A549 (cell line): ENCODE data around the gene FCRL1. TPM values are rescaled to one million over a fixed set of nuclear protein-coding genes. Genes with fewer than 3 reads are reported as not detected.

Experiments
- ATAC-seq, 2 experiments: fragments of 200-7000 bp in 1 of 2; fragments of >200 bp in 1 of 2; cut with Nextera tagmentation in 1 of 2; cut with Tn5 transposase in 1 of 2; 3 replicates each; pipeline versions ENCODE4 v1.8.0 to v1.9.1; 2018 to 2020; ENCODE audit warnings: mild to moderate bottlenecking in 1 of 2, moderate library complexity in 1 of 2
- CTCF ChIA-PET: fragments of 300-600 bp; sonication (Branson Sonifier 250); formaldehyde crosslinking; extraction: SDS; loops from one replicate; lab custom pipeline; 2021; ENCODE audit warnings: antibody characterized with exemption, inconsistent platforms; lab: Yijun Ruan, JAX
- POLR2A ChIA-PET: fragments of 350-600 bp; formaldehyde crosslinking; extraction: SDS; loops from one replicate; lab custom pipeline; 2021; ENCODE audit warnings: antibody characterized with exemption, inconsistent platforms; lab: Yijun Ruan, JAX
- DNase-seq, 2 experiments: peaks; one replicate each; pipeline versions ENCODE4 v3.0.0 to v3.0.0-alpha.2; 2011 to 2016; ENCODE audit warnings: low read depth in 1 of 2, low spot score in 1 of 2
- FAIRE-seq: peaks from 2 replicates; lab custom pipeline; 2011; peaks lifted over from hg19 to GRCh38; lab: Jason Lieb, UNC
- H3K27ac ChIP-seq, 2 experiments: fragments of >200 bp; sonication (Bioruptor Twin); formaldehyde crosslinking; 3 replicates each; pipeline ENCODE4 v1.5.1; 2016 to 2017
- H3K4me1 ChIP-seq: fragments of >200 bp; sonication (Bioruptor Twin); formaldehyde crosslinking; 3 replicates; pipeline ENCODE4 v1.6.1; 2016
- H3K4me2 ChIP-seq: fragments of >200 bp; sonication (Bioruptor Twin); formaldehyde crosslinking; 3 replicates; pipeline ENCODE4 v1.6.1; 2016
- H3K4me3 ChIP-seq: fragments of >200 bp; sonication (Bioruptor Twin); formaldehyde crosslinking; 3 replicates; pipeline ENCODE4 v1.5.1; 2016
- H3K9me3 ChIP-seq: fragments of >200 bp; sonication (Bioruptor Twin); formaldehyde crosslinking; 3 replicates; pipeline ENCODE4 v1.6.1; 2016
- CEBPB ChIP-seq, 2 experiments: fragments of >200 bp in 1 of 2; sonication (Bioruptor Twin) in 1 of 2; formaldehyde crosslinking in 1 of 2; IDR thresholded peaks; 2 replicates each; pipeline ENCODE4 v1.6.1; 2012 to 2016
- CHD2 ChIP-seq: fragments of 150-350 bp; IDR thresholded peaks from 2 replicates; pipeline ENCODE4 v1.6.1; 2014; ENCODE audit warnings: low read length; ENCODE audit not compliant: partially characterized antibody
- EHF ChIP-seq: fragments of 250-450 bp; sonication (Bioruptor Pico); IDR thresholded peaks from 2 replicates; pipeline ENCODE4 v1.5.0; 2020; ENCODE audit warnings: mild to moderate bottlenecking
- EHMT2 ChIP-seq: fragments of 200-600 bp; sonication (generic); IDR thresholded peaks from 2 replicates; pipeline ENCODE4 v1.6.1; 2016; ENCODE audit warnings: antibody characterized with exemption, low read depth, mild to moderate bottlenecking, moderate library complexity
- ESRRA ChIP-seq: fragments of 150-350 bp; IDR thresholded peaks from 2 replicates; pipeline ENCODE4 v1.6.1; 2014; ENCODE audit warnings: mild to moderate bottlenecking, low read length, borderline replicate concordance
- HDAC2 ChIP-seq: fragments of 200-600 bp; sonication (generic); IDR thresholded peaks from 2 replicates; pipeline ENCODE4 v1.6.1; 2016
- HOXB13 ChIP-seq: fragments of 250-450 bp; sonication (Bioruptor Pico); IDR thresholded peaks from 2 replicates; pipeline ENCODE4 v1.5.0; 2020; ENCODE audit warnings: low read depth, mild to moderate bottlenecking, moderate library complexity
- JUN ChIP-seq, 2 experiments: fragments of >200 bp; sonication (Bioruptor Twin); formaldehyde crosslinking; IDR thresholded peaks; 2 replicates in 1 of 2; 3 replicates in 1 of 2; pipeline ENCODE4 v1.6.1; 2016 to 2017
- KDM5A ChIP-seq: fragments of 200-600 bp; sonication (generic); IDR thresholded peaks from 2 replicates; pipeline ENCODE4 v1.6.1; 2016; ENCODE audit warnings: antibody characterized with exemption, mild to moderate bottlenecking
- MAFK ChIP-seq: fragments of 450-650 bp; IDR thresholded peaks from 2 replicates; pipeline ENCODE4 v1.6.1; 2014; ENCODE audit not compliant: partially characterized antibody
- NFE2L2 ChIP-seq: fragments of 150-350 bp; conservative IDR thresholded peaks from 2 replicates; pipeline ENCODE4 v1.6.1; 2014; ENCODE audit warnings: low read length
- PHF8 ChIP-seq: fragments of 200-600 bp; sonication (generic); IDR thresholded peaks from 2 replicates; pipeline ENCODE4 v1.6.1; 2016; ENCODE audit warnings: low read depth, mild to moderate bottlenecking, antibody characterized with exemption, moderate library complexity, borderline replicate concordance
- RARB ChIP-seq: fragments of 250-450 bp; sonication (Bioruptor Pico); IDR thresholded peaks from 2 replicates; pipeline ENCODE4 v1.8.0; 2021; ENCODE audit warnings: mild to moderate bottlenecking, moderate library complexity
- RCOR1 ChIP-seq: fragments of 150-350 bp; IDR thresholded peaks from 2 replicates; pipeline ENCODE4 v1.6.1; 2014; ENCODE audit warnings: antibody characterized with exemption, low read length, low read depth
- RFX5 ChIP-seq: fragments of 450-650 bp; IDR thresholded peaks from 2 replicates; pipeline ENCODE4 v1.7.1; 2014; ENCODE audit warnings: antibody characterized with exemption, mild to moderate bottlenecking, moderate library complexity
- RNF2 ChIP-seq: fragments of 200-600 bp; sonication (generic); IDR thresholded peaks from 2 replicates; pipeline ENCODE4 v1.6.1; 2016; ENCODE audit warnings: low read depth, mild to moderate bottlenecking, antibody characterized with exemption, moderate library complexity, borderline replicate concordance
- SREBF2 ChIP-seq: fragments of 450-650 bp; IDR thresholded peaks from 2 replicates; pipeline ENCODE4 v1.6.1; 2014; ENCODE audit warnings: mild to moderate bottlenecking, moderate library complexity
- TFCP2L1 ChIP-seq: fragments of 250-450 bp; sonication (Bioruptor Pico); IDR thresholded peaks from 2 replicates; pipeline ENCODE4 v1.5.0; 2021; ENCODE audit warnings: mild to moderate bottlenecking
- TP53 ChIP-seq: fragments of 250-450 bp; sonication (Bioruptor Pico); IDR thresholded peaks from 2 replicates; pipeline ENCODE4 v1.5.0; 2021; ENCODE audit warnings: mild to moderate bottlenecking, moderate library complexity
- ZFP36 ChIP-seq: fragments of 450-650 bp; IDR thresholded peaks from 2 replicates; pipeline ENCODE4 v1.6.1; 2014; ENCODE audit warnings: borderline replicate concordance; ENCODE audit not compliant: partially characterized antibody
- WGBS: methylation state at CpG from one replicate; pipeline ENCODE4 v1.1.6; 2017; ENCODE audit errors: missing lambda C conversion rate; 5-methylcytosine and 5-hydroxymethylcytosine counted together
- polyA plus RNA-seq, 4 experiments: library from polyadenylated mRNA; depleted of rRNA in 3 of 4; stranded (reverse); fragments of >200 nt; fragmentation: RNase III in 1 of 4; extraction: RNeasy Plus Mini Kit Qiagen cat#74134 plus additional on column Dnase treatment in 1 of 4; gene quantifications; 2 replicates in 3 of 4; 3 replicates in 1 of 4; pipeline ENCODE4 v1.2.3, GENCODE V29; 2011 to 2017
- TF ChIP-seq, protein P1 (sequence below): IDR thresholded peaks from 2 replicates; pipeline ENCODE4 v1.6.1; 2012; ENCODE audit warnings: low read depth, borderline replicate concordance
- TF ChIP-seq, protein P2 (sequence below): IDR thresholded peaks from 2 replicates; pipeline ENCODE4 v1.6.1; 2012
- TF ChIP-seq, protein P3 (sequence below): fragments of 250-450 bp; sonication (Bioruptor Pico); IDR thresholded peaks from 2 replicates; pipeline ENCODE4 v1.5.0; 2021; ENCODE audit warnings: mild to moderate bottlenecking, moderate library complexity, borderline replicate concordance
- TF ChIP-seq, protein P4 (sequence below): fragments of >200 bp; sonication (Bioruptor Twin); formaldehyde crosslinking; IDR thresholded peaks from 2 replicates; pipeline ENCODE4 v1.6.1; 2016
- TF ChIP-seq, protein P5 (sequence below): IDR thresholded peaks from 2 replicates; pipeline ENCODE4 v1.6.1; 2012

The FCRL1 gene
- polyA plus RNA-seq, 2 of the 4 experiments (the other 2 are of a cell fraction): not detected

DNA sequence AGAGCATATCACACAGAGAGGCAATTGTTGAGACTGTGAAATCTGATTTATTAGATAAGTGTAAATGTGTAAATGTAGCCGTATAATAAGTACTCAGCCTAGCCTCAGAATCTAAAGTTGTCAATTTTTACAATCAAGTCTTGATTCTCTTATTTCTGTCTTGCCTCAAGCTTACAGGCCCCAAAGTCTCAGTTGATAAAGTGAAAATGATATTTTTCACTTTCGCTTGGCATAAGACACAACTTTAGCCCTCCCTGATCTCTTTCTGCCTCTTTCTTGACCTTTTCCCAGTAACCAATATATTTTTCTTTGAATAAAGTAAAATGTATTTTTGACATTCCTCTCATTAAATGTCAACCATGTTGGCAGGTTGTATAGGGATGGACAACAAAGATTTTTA is 11.0 kb upstream of the FCRL1 start:
- no peak for FAIRE-seq
- ChIA-PET CTCF (no interaction called here), POLR2A (no interaction called here)
- Histone ChIP-seq H3K4me3 (no peak overlapping the region), H3K27ac (no peak overlapping the region), H3K4me1 (no peaks in the 10 kb centered on the region), H3K4me2 (no peak overlapping the region), H3K9me3 (no peaks in the 10 kb centered on the region)
- DNase-seq: no peak
- ATAC-seq: no peak
- WGBS: 19% methylated on average over 2 of the region's 2 CpGs
- TF ChIP-seq ZFP36 (no peak), HOXB13 (no peak), TFCP2L1 (no peak), CEBPB (IDR thresholded peaks at IDR 0.05) (no peak), RARB (no peak)
- TF ChIP-seq, protein P1, sequence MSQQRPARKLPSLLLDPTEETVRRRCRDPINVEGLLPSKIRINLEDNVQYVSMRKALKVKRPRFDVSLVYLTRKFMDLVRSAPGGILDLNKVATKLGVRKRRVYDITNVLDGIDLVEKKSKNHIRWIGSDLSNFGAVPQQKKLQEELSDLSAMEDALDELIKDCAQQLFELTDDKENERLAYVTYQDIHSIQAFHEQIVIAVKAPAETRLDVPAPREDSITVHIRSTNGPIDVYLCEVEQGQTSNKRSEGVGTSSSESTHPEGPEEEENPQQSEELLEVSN: no peak
- TF ChIP-seq, protein P2, sequence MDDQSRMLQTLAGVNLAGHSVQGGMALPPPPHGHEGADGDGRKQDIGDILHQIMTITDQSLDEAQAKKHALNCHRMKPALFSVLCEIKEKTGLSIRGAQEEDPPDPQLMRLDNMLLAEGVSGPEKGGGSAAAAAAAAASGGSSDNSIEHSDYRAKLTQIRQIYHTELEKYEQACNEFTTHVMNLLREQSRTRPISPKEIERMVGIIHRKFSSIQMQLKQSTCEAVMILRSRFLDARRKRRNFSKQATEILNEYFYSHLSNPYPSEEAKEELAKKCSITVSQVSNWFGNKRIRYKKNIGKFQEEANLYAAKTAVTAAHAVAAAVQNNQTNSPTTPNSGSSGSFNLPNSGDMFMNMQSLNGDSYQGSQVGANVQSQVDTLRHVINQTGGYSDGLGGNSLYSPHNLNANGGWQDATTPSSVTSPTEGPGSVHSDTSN: no peak

DNA sequence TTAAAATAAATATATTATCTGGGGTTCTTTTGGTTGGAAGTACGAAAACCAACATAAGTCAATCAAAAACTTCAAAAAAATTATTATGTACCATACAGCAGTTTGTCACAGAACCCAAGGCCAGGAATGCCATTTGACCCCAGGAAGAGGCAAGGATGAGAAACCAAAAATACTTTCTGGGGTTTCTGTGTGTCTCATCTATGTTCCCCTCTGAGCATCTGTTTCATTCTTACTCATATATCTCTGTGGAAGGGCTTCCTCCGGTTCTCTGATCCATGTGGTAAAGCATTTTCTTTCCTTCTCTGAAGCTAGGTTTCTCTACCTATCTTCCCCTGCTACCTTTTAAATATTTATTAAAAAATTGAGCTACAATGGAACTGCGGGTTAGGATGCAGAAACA is 9.8 kb upstream of the FCRL1 start:
- no peak for ATAC-seq
- no peak for DNase-seq
- no peaks in the 10 kb centered on the region for H3K4me1 ChIP-seq
- no peak for FAIRE-seq
- CTCF ChIA-PET: no interaction called here
- WGBS: 0% methylated on average over 3 of the region's 3 CpGs
- TF ChIP-seq SREBF2 (no peak), NFE2L2 (no peak), JUN (IDR thresholded peaks at IDR 0.05) (no peak), PHF8 (no peak), RFX5 (no peak), EHF (CRISPR knock-in tag) (no peak), RNF2 (no peak), RCOR1 (no peak), MAFK (no peak), CHD2 (no peak), TP53 (CRISPR knock-in tag) (no peak), ESRRA (no peak), EHMT2 (no peak), KDM5A (no peak), HDAC2 (no peak)
- TF ChIP-seq, protein P3, sequence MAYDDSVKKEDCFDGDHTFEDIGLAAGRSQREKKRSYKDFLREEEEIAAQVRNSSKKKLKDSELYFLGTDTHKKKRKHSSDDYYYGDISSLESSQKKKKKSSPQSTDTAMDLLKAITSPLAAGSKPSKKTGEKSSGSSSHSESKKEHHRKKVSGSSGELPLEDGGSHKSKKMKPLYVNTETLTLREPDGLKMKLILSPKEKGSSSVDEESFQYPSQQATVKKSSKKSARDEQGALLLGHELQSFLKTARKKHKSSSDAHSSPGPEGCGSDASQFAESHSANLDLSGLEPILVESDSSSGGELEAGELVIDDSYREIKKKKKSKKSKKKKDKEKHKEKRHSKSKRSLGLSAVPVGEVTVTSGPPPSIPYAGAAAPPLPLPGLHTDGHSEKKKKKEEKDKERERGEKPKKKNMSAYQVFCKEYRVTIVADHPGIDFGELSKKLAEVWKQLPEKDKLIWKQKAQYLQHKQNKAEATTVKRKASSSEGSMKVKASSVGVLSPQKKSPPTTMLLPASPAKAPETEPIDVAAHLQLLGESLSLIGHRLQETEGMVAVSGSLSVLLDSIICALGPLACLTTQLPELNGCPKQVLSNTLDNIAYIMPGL (CRISPR knock-in tag): no peak
- TF ChIP-seq, protein P4, sequence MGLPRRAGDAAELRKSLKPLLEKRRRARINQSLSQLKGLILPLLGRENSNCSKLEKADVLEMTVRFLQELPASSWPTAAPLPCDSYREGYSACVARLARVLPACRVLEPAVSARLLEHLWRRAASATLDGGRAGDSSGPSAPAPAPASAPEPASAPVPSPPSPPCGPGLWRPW: no peak
- TF ChIP-seq, protein P5, sequence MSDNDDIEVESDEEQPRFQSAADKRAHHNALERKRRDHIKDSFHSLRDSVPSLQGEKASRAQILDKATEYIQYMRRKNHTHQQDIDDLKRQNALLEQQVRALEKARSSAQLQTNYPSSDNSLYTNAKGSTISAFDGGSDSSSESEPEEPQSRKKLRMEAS: no peak
- H3K4me2 ChIP-seq: no peak overlapping the region
- no peak overlapping the region for H3K4me3 ChIP-seq
- no peak overlapping the region for H3K27ac ChIP-seq
- POLR2A ChIA-PET: no interaction called here
- H3K9me3 ChIP-seq: no peaks in the 10 kb centered on the region
